Epithelial cell of proximal tubule (primary cell): ENCODE data around the gene SCO2. TPM values are rescaled to one million over a fixed set of nuclear protein-coding genes. Genes with fewer than 3 reads are reported as not detected.

Source experiments
- DNase-seq: peaks from one replicate; pipeline ENCODE4 v3.0.0-alpha.2; 2011; ENCODE audit warnings: low read depth
- H3K4me3 ChIP-seq: 2 replicates; pipeline ENCODE4 v1.5.1; 2011; ENCODE audit warnings: low read depth, mild to moderate bottlenecking, low read length
- CTCF ChIP-seq: conservative IDR thresholded peaks from 2 replicates; pipeline ENCODE4 v1.5.1; 2012; ENCODE audit warnings: low read depth, mild to moderate bottlenecking, low read length
- total RNA-seq: library from RNA; depleted of rRNA; stranded (reverse); fragments of >200 nt; gene quantifications from 2 replicates; pipeline ENCODE4 v1.2.3, GENCODE V29; 2015

Gene SCO2
- total RNA-seq, 1 donor from 2014 or later: not detected

DNA sequence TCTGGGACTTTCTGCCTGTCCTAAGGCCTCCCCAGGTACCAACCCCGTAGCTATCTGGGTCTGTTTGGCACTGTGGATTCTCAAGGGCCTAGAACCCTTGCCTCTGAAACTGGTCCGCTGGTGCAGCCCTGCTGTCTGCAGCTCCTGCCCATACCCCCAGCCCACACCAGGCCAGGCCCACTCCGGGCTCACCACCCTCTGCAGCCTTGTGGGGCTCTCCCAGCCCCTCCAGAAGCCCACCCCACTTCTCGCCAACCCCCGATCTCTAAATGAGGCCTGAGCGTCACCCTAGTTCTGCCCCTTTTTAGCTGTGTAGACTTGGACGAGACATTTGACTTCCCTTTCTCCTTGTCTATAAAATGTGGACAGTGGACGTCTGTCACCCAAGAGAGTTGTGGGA, 25.0 kb upstream of the SCO2 start:
- no peak overlapping the region for H3K4me3 ChIP-seq
- TF ChIP-seq CTCF: no peak
- DNase-seq: no peak

GRCh38 chr22:50548921-50549790, 23.8 kb upstream of the SCO2 start:
- no peak for DNase-seq
- TF ChIP-seq CTCF: no peak
- peak overlapping the region; percentile 39 for H3K4me3 ChIP-seq

GRCh38 chr22:50548040-50548920, 22.9 kb upstream of the SCO2 start:
- peak overlapping the region; percentile 39 for H3K4me3 ChIP-seq

GRCh38 chr22:50547263-50547985, 22.0 kb upstream of the SCO2 start:
- no peak for TF ChIP-seq CTCF

More at GRCh38 chr22:50548040-50548920, 22.9 kb upstream of the SCO2 start:
- no peak for DNase-seq
- no peak for TF ChIP-seq CTCF

GRCh38 chr22:50546326-50547262, 21.2 kb upstream of the SCO2 start:
- no peak for TF ChIP-seq CTCF
- no peak overlapping the region for H3K4me3 ChIP-seq
- no peak for DNase-seq

More at GRCh38 chr22:50547263-50547985, 22.0 kb upstream of the SCO2 start:
- no peak for DNase-seq
- H3K4me3 ChIP-seq: no peak overlapping the region
